ENCODE measurements around the gene CGRRF1.

The CGRRF1 gene

GRCh38 chr14:54489731-54490444, 19.8 kb upstream of the CGRRF1 start:
- DNase-seq, result no peak

- no peak for DNase-seq
Measured at GRCh38 chr14:54490445-54491175, 19.1 kb upstream of the CGRRF1 start.

GRCh38 chr14:54493293-54493692, 16.4 kb upstream of the CGRRF1 start:
- DNase-seq, result no peak

- DNase-seq, result no peak
Measured at GRCh38 chr14:54497224-54497623, 12.5 kb upstream of the CGRRF1 start.

GRCh38 chr14:54498095-54498531, 11.6 kb upstream of the CGRRF1 start:
- DNase-seq, result no peak

- DNase-seq, result no peak
Measured at GRCh38 chr14:54498579-54498978, 11.1 kb upstream of the CGRRF1 start.

- DNase-seq, result no peak
Measured at GRCh38 chr14:54500744-54501143, 9.0 kb upstream of the CGRRF1 start.

- no peak for DNase-seq
Measured at GRCh38 chr14:54501480-54501879, 8.2 kb upstream of the CGRRF1 start.

GRCh38 chr14:54502602-54503001, 7.1 kb upstream of the CGRRF1 start:
- DNase-seq, result no peak

- no peak for DNase-seq
Measured at GRCh38 chr14:54503486-54503885, 6.2 kb upstream of the CGRRF1 start.

- no peak for DNase-seq
Measured at GRCh38 chr14:54512393-54512792, 2.7 kb downstream of the CGRRF1 start.

- DNase-seq, result no peak
Measured at GRCh38 chr14:54515670-54516069, 6.0 kb downstream of the CGRRF1 start.

GRCh38 chr14:54516709-54517108, 7.0 kb downstream of the CGRRF1 start:
- DNase-seq, result no peak

- DNase-seq, result no peak
Measured at GRCh38 chr14:54524410-54524809, 14.7 kb downstream of the CGRRF1 start.

- no peak for DNase-seq
Measured at GRCh38 chr14:54528973-54529372, 19.3 kb downstream of the CGRRF1 start.

GRCh38 chr14:54529811-54530210, 20.1 kb downstream of the CGRRF1 start:
- no peak for DNase-seq

GRCh38 chr14:54532111-54533012, 22.7 kb downstream of the CGRRF1 start:
- DNase-seq, result no peak

- DNase-seq, result no peak
Measured at GRCh38 chr14:54533100-54533499, 23.4 kb downstream of the CGRRF1 start.

- no peak for DNase-seq
Measured at GRCh38 chr14:54535126-54535525, 25.4 kb downstream of the CGRRF1 start.

GRCh38 chr14:54535646-54536045, 25.9 kb downstream of the CGRRF1 start:
- DNase-seq, result no peak

- no peak for DNase-seq
Measured at GRCh38 chr14:54537651-54538050, 27.9 kb downstream of the CGRRF1 start.

- DNase-seq, result no peak
Measured at GRCh38 chr14:54538055-54538454, 28.3 kb downstream of the CGRRF1 start.

- DNase-seq, result no peak
Measured at GRCh38 chr14:54547583-54547982, 37.9 kb downstream of the CGRRF1 start.

Measured in activated CD4-positive, alpha-beta T cell treated with anti-CD3 and anti-CD28 coated beads, Interleukin-2, amount 50 U/mL, for 48 hours (primary cell).